ENCODE measurements around the gene DOCK4.

Gene DOCK4

DNA sequence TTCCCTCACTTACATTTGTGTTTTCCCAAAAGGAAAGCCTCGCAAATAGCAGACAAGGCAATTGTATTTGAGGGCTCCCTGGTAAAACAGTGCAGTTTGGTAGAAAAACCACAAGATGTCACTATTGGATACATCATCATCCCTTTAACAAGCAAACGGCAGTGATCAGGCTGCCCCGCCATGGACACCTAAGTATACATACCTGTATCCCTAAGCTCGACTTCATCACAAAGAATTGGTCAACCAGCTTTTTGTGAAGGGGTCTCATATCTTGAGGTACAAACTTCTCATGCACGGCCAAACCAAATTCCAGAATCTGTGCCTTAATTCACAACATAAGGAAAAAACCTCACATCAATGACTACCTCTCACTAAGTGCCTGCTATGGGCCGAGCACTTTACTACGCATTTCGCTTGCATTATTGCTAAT, 464.4 kb downstream of the DOCK4 start:
- Histone ChIP-seq H3K9me3 (ENCODE audit: severe bottlenecking) (no peaks in the 10 kb centered on the region), H3K4me3 (ENCODE audit: low read depth, low read length) (no peak overlapping the region)

DNA sequence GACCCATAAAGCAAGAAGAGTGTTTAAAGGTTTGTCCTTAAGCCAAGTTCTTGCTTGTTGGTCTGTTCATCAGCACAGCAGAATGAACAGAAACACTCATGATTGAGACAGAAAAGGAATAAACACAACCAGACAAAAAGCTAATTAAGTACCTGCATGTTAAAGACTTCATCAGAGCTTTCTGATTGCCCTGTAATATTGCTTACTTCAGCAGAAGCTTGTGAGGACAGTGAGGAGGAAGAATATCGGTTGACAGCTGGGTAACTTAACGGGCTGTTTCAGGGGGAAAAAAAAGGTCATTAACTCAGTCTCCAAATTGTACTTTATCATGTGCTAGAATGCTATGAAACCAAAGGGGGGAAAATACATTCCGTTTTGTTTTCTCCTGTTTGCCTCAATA, 465.3 kb downstream of the DOCK4 start:
- Histone ChIP-seq H3K27ac (no peak overlapping the region), H3K9me3 (ENCODE audit: severe bottlenecking) (no peaks in the 10 kb centered on the region), H3K36me3 (no peaks in the 10 kb centered on the region), H3K27me3 (ENCODE audit: insufficient read depth, low read depth, severe bottlenecking) (no peaks in the 10 kb centered on the region), H3K4me3 (ENCODE audit: low read depth, low read length) (no peak overlapping the region)
- DNase-seq: no peak
- TF ChIP-seq, protein P1, sequence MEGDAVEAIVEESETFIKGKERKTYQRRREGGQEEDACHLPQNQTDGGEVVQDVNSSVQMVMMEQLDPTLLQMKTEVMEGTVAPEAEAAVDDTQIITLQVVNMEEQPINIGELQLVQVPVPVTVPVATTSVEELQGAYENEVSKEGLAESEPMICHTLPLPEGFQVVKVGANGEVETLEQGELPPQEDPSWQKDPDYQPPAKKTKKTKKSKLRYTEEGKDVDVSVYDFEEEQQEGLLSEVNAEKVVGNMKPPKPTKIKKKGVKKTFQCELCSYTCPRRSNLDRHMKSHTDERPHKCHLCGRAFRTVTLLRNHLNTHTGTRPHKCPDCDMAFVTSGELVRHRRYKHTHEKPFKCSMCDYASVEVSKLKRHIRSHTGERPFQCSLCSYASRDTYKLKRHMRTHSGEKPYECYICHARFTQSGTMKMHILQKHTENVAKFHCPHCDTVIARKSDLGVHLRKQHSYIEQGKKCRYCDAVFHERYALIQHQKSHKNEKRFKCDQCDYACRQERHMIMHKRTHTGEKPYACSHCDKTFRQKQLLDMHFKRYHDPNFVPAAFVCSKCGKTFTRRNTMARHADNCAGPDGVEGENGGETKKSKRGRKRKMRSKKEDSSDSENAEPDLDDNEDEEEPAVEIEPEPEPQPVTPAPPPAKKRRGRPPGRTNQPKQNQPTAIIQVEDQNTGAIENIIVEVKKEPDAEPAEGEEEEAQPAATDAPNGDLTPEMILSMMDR (IDR thresholded peaks at IDR 0.05; ENCODE audit: low read depth, low read length): no peak

More for the DNA sequence above, 464.4 kb downstream of the DOCK4 start:
- Histone ChIP-seq H3K27me3 (ENCODE audit: insufficient read depth, low read depth, severe bottlenecking) (no peaks in the 10 kb centered on the region), H3K36me3 (no peaks in the 10 kb centered on the region), H3K27ac (no peak overlapping the region)
- DNase-seq: peak; percentile 61
- TF ChIP-seq, protein P1 (IDR thresholded peaks at IDR 0.05; ENCODE audit: low read depth, low read length): peak; percentile 67

DNA sequence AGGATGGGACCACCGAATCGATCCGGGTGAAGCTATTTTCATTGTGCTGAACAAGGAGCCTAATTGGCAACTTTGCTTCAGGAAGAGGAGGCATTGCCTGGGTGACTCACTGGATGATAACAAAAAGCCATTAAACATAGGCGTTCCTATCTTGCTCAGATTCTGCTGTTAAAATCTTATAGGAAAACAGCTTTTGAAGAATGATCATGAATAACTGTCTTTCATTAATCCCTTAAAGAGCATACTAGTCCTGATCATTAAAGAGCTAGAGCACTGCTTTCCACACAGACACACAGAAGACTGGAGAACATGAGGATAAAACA, 469.7 kb downstream of the DOCK4 start:
- H3K27ac ChIP-seq: no peak overlapping the region
- H3K27me3 ChIP-seq (ENCODE audit: insufficient read depth, low read depth, severe bottlenecking): no peaks in the 10 kb centered on the region
- H3K4me3 ChIP-seq (ENCODE audit: low read depth, low read length): no peak overlapping the region
- no peaks in the 10 kb centered on the region for H3K9me3 ChIP-seq (ENCODE audit: severe bottlenecking)
- TF ChIP-seq, protein P1 (IDR thresholded peaks at IDR 0.05; ENCODE audit: low read depth, low read length): no peak
- no peaks in the 10 kb centered on the region for H3K36me3 ChIP-seq
- DNase-seq: no peak

DNA sequence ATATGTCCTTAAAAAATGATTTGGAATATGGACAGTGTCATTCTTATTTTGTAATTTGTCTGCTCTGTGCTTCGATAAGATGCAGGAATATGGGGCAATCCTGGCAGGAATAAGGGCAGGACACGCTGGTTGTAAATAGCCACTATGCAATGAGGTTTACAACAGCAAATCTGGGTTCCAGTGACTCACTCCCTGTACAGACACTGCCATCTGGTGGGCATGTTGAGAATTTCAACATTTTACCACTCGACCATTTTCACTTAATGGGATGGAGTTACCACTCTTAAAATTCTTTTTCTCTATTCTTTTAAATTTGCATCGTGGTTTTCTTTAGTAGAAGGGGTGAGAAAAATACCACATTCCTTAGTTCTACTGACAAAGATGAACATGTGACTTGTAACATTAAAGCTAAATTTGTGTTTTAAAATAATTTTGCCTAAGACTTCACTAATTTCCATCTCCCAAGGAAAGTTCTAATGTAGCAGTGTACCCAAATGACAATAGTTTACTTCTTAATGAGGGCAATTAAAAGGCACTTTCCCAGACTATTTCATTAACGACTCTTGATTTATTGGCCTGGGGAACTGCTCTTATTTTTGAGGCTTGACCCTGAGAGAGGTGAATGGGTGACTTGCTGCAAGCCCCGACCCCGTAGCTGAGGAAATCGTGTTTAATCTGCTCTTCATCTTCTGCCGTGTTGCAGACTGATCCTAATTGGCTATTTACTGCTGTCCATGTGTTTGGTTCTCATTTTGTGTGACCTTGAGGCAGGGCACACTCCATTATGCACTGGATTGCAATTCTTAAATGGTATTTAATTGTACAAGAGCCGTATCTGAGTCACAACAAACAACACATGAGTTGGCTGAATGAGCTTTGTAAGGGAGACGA, 470.3 kb downstream of the DOCK4 start:
- TF ChIP-seq, protein P1 (IDR thresholded peaks at IDR 0.05; ENCODE audit: low read depth, low read length): peak; percentile 76
- peak; percentile 56 for DNase-seq
- Histone ChIP-seq H3K9me3 (ENCODE audit: severe bottlenecking) (no peaks in the 10 kb centered on the region), H3K27ac (no peak overlapping the region), H3K4me3 (ENCODE audit: low read depth, low read length) (no peak overlapping the region), H3K36me3 (no peaks in the 10 kb centered on the region), H3K27me3 (ENCODE audit: insufficient read depth, low read depth, severe bottlenecking) (no peaks in the 10 kb centered on the region)

DNA sequence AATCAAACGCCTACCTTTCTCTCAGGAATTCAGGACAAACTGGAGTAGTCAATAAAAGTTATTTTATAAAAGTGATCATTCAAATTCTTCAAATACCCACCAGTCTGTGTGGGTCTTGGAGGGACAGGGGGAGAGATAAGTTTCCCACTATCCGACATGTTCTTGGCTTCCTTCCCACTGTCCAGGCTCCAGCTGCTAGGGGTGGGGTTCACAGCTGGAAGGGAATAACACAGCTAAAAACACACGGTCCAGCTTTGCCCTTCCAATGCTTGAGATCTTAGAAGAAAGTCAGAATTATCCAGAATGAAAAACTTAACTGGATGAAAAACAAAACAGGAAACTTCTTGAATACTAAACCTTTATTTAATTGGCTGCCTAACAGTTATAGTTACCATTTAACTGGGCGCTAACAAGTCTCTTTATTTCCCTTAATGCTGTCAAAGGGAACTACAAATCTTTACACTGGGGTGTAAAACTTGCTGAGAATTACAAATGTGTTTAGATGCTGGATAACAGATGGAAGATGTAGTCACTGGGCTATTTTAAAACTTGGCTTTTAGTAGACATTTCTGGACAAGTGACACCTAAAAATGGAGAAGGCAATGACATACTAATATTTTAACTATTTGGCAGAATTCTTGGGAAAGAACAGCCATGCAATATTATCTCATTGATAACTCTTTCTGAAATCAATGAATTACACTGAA, 471.1 kb downstream of the DOCK4 start:
- TF ChIP-seq, protein P1 (IDR thresholded peaks at IDR 0.05; ENCODE audit: low read depth, low read length): no peak
- no peaks in the 10 kb centered on the region for H3K27me3 ChIP-seq (ENCODE audit: insufficient read depth, low read depth, severe bottlenecking)
- H3K9me3 ChIP-seq (ENCODE audit: severe bottlenecking): no peaks in the 10 kb centered on the region
- no peaks in the 10 kb centered on the region for H3K36me3 ChIP-seq
- no peak for DNase-seq
- no peak overlapping the region for H3K27ac ChIP-seq
- no peak overlapping the region for H3K4me3 ChIP-seq (ENCODE audit: low read depth, low read length)

Measured in WERI-Rb-1 (cell line).